ENCODE measurements around the gene HERC6. TPM values are rescaled to one million over a fixed set of nuclear protein-coding genes. Genes with fewer than 3 reads are reported as not detected.

Gene HERC6
- total and polyA plus RNA-seq, 2 donors (not counting 1 experiment from before 2014, with no cell fraction given) = 5.1 to 10.9 TPM

DNA sequence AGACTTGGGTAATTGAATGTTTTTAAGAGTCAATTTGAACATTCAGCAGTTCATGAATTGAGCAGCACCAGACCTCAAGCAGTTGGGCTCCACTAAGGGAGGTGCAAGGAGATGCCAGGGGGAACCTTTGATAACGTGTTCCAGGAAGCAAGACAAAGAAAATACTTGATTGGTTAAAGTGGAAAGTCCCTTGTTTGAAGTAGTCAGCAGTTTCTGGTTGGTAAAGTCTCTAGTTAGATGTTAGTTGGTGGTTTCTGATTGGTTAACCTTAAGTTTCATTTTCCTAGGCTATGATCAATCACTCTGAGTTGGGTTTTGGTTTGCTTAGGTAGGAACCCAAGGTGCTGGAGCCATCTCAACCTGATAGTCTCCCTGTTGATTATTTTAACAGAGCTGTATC, 4.0 kb downstream of the HERC6 start:
- Mint-ChIP-seq H3K27me3 (no peaks in the 10 kb centered on the region), H3K9me3 (ENCODE audit: insufficient read depth) (peaks cover 1% of the 10 kb centered on the region), H3K27ac (peak overlapping the region; percentile 42), H3K4me1 (peaks cover 26% of the 10 kb centered on the region), H3K4me3 (no peak overlapping the region)
- Histone ChIP-seq H3K27me3 (replicated peaks in 1 of 4; ENCODE audit: control extremely low read depth in 1 of 4, control insufficient read depth in 3 of 4, insufficient read depth in 4 of 4, low read length in 3 of 4) (no peaks in the 10 kb centered on the region), H3K79me2 (ENCODE audit: control insufficient read depth, insufficient read depth, low read length) (peaks cover 3% of the 10 kb centered on the region), H4K20me1 (ENCODE audit: control insufficient read depth, insufficient read depth, low read length, poor library complexity, severe bottlenecking) (no peaks in the 10 kb centered on the region), H3K4me1 (ENCODE audit: control insufficient read depth in 2 of 2, insufficient read depth in 2 of 2, low read length in 2 of 2) (peaks cover 10 to 15% of the 10 kb centered on the region in 2 donors), H3K9ac (ENCODE audit: low read length) (no peak overlapping the region), H3K27ac (ENCODE audit: low read length in 2 of 2) (peak overlapping the region in 1 of 2 donors; percentile 49), H3K4me3 (ENCODE audit: control extremely low read depth in 1 of 5, extremely low read depth in 1 of 5, insufficient read depth in 1 of 5, low read depth in 2 of 5, low read length in 4 of 5) (no peak overlapping the region), H3K36me3 (replicated peaks in 1 of 2; ENCODE audit: control extremely low read depth in 1 of 2, control insufficient read depth in 1 of 2, extremely low read depth in 1 of 2, insufficient read depth in 2 of 2, low read length in 1 of 2) (peaks cover 4% of the 10 kb centered on the region in 2 experiments), H3K9me3 (ENCODE audit: control extremely low read depth in 1 of 3, control insufficient read depth in 2 of 3, insufficient read depth in 1 of 3, low read length in 2 of 3) (no peaks in the 10 kb centered on the region), H2AFZ (ENCODE audit: insufficient read depth, low read depth, low read length, poor library complexity, severe bottlenecking) (peak overlapping the region; percentile 48), H3K4me2 (replicated peaks; ENCODE audit: low read depth, low read length, poor library complexity, severe bottlenecking) (peak overlapping the region; percentile 16)
- WGBS (ENCODE audit: insufficient coverage) = 38% methylated on average over 1 of the region's 1 CpG
- ATAC-seq (ENCODE audit: low read depth) (no peak), DNase-seq (peak; percentile 41)
- CTCF ChIA-PET = interaction anchor here (1.2 kb wide), 1 partner anchor 72 kb away, joined by 4 read pairs; no protein-coding TSS in a partner anchor
- intact Hi-C loops (cut with micrococcal nuclease) = no loop called here
- POLR2A ChIA-PET = no interaction called here
- TF ChIP-seq EZH2 (IDR thresholded peaks at IDR 0.05; ENCODE audit: borderline replicate concordance, insufficient read depth, low read depth, low read length, poor library complexity, severe bottlenecking) = no peak
- TF ChIP-seq, protein P1, sequence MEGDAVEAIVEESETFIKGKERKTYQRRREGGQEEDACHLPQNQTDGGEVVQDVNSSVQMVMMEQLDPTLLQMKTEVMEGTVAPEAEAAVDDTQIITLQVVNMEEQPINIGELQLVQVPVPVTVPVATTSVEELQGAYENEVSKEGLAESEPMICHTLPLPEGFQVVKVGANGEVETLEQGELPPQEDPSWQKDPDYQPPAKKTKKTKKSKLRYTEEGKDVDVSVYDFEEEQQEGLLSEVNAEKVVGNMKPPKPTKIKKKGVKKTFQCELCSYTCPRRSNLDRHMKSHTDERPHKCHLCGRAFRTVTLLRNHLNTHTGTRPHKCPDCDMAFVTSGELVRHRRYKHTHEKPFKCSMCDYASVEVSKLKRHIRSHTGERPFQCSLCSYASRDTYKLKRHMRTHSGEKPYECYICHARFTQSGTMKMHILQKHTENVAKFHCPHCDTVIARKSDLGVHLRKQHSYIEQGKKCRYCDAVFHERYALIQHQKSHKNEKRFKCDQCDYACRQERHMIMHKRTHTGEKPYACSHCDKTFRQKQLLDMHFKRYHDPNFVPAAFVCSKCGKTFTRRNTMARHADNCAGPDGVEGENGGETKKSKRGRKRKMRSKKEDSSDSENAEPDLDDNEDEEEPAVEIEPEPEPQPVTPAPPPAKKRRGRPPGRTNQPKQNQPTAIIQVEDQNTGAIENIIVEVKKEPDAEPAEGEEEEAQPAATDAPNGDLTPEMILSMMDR (IDR thresholded peaks at IDR 0.05) = no peak

DNA sequence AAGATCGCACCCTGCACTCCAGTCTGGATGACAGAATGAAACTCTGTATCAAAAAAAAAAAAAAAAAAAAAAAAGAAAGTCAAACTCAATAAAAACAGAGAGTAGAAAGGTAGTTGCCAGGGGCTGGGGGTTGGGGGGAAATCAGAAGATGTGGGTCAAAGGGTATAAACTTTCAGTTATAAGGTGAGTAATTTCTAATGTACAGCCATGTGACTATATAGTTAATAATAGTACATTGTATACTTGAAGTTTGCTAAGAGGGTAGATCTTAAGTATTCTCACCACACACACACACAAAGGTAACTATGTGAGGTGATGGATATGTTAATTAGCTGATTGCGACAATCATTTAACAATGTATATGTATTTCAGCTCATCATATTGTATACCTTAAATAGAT, 11.5 kb downstream of the HERC6 start:
- ATAC-seq (ENCODE audit: low read depth) (no peak), DNase-seq (no peak)
- H3K4me2 ChIP-seq (replicated peaks; ENCODE audit: low read depth, low read length, poor library complexity, severe bottlenecking) = no peak overlapping the region
- H2AFZ ChIP-seq (ENCODE audit: insufficient read depth, low read depth, low read length, poor library complexity, severe bottlenecking) = no peak overlapping the region
- no peak overlapping the region for H3K27ac ChIP-seq (ENCODE audit: low read length in 2 of 2)
- no peaks in the 10 kb centered on the region for H4K20me1 ChIP-seq (ENCODE audit: control insufficient read depth, insufficient read depth, low read length, poor library complexity, severe bottlenecking)
- TF ChIP-seq, protein P1 (IDR thresholded peaks at IDR 0.05) = no peak
- no peak for TF ChIP-seq EZH2 (IDR thresholded peaks at IDR 0.05; ENCODE audit: borderline replicate concordance, insufficient read depth, low read depth, low read length, poor library complexity, severe bottlenecking)
- no peak overlapping the region for H3K9ac ChIP-seq (ENCODE audit: low read length)
- no peak overlapping the region for H3K4me3 ChIP-seq (ENCODE audit: control extremely low read depth in 1 of 5, extremely low read depth in 1 of 5, insufficient read depth in 1 of 5, low read depth in 2 of 5, low read length in 4 of 5)
- H3K4me3 Mint-ChIP-seq = no peak overlapping the region
- H3K9me3 Mint-ChIP-seq (ENCODE audit: insufficient read depth) = no peaks in the 10 kb centered on the region
- H3K27ac Mint-ChIP-seq = no peak overlapping the region
- intact Hi-C loops (cut with micrococcal nuclease) = no loop called here
- H3K9me3 ChIP-seq (ENCODE audit: control extremely low read depth in 1 of 3, control insufficient read depth in 2 of 3, insufficient read depth in 1 of 3, low read length in 2 of 3) = no peaks in the 10 kb centered on the region
- peaks cover 7 to 23% of the 10 kb centered on the region in 2 experiments for H3K36me3 ChIP-seq (replicated peaks in 1 of 2; ENCODE audit: control extremely low read depth in 1 of 2, control insufficient read depth in 1 of 2, extremely low read depth in 1 of 2, insufficient read depth in 2 of 2, low read length in 1 of 2)
- no peaks in the 10 kb centered on the region for H3K27me3 Mint-ChIP-seq
- WGBS (ENCODE audit: insufficient coverage) = no CpG with 5 or more reads among the region's 2 CpGs
- no peaks in the 10 kb centered on the region for H3K27me3 ChIP-seq (replicated peaks in 1 of 4; ENCODE audit: control extremely low read depth in 1 of 4, control insufficient read depth in 3 of 4, insufficient read depth in 4 of 4, low read length in 3 of 4)
- H3K79me2 ChIP-seq (ENCODE audit: control insufficient read depth, insufficient read depth, low read length) = no peaks in the 10 kb centered on the region
- H3K4me1 ChIP-seq (ENCODE audit: control insufficient read depth in 2 of 2, insufficient read depth in 2 of 2, low read length in 2 of 2) = no peaks in the 10 kb centered on the region
- ChIA-PET POLR2A (interaction anchor here (0.7 kb wide), 1 partner anchor 694 kb away, joined by 3 read pairs; no protein-coding TSS in a partner anchor), CTCF (interaction anchor here (1.1 to 1.3 kb wide), 2 partner anchors 11 to 124 kb away, joined by 3 read pairs; partner anchors contain the start of gene HERC6)
- H3K4me1 Mint-ChIP-seq = no peaks in the 10 kb centered on the region
